Fibroblast of skin of right quadriceps (primary cell): Measurements from ENCODE around the gene KIAA1328.
"Not testable (repeated sequence)": the region's sequence is repeated elsewhere in the genome, so short reads cannot be mapped to it uniquely, and the experiment has no call there.

Experiments used
- DNase-seq: peaks from one replicate; pipeline ENCODE4 v3.0.0-alpha.2; 2013

Gene KIAA1328

DNA sequence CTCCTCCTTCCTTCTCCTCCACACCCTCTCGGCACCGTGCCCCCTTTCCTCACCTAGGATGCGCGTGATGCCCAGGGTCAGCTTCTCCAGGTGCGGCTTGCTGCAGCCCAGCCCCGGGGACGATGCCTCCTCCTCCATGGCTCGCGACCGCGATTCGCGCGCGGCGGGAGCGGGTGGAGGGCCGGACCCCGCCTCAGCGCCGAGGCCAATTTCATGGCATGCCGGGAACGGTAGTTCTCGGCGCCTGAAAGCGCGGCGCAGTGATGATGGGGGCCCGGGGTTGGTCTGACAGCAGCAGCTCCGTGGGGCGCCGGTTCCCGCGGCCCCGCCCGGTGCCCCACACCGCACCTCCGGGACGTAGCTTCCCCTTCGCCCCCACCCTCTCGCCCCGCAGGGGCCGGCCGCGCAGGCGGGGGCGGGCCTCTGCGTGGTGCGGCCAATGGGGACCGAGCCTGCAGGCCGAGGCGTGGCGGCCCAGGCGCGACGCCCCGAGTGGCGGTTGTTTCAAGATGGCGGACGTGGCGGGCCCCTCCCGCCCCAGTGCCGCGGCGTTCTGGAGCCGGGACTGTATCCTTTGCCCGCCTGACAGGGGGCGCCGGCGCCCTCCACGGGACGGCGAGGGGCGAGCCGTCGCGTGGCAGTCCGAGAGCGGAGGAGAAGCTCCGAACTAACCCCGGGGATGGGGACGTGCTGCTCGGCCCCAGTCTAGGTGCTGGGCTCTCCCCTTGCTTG lies at the start of gene KIAA1328, which contains the start of gene TPGS2:
Gene KIAA1328, plus strand, starts transcription at position 498 of the 732 bp plus-strand sequence. Its CDS starts 12 bp downstream, at position 510.
Gene TPGS2, minus strand, starts transcription at position 373 of the 732 bp plus-strand sequence. Its CDS starts 235 bp downstream, at position 138.
- peak; percentile 90 for DNase-seq

DNA sequence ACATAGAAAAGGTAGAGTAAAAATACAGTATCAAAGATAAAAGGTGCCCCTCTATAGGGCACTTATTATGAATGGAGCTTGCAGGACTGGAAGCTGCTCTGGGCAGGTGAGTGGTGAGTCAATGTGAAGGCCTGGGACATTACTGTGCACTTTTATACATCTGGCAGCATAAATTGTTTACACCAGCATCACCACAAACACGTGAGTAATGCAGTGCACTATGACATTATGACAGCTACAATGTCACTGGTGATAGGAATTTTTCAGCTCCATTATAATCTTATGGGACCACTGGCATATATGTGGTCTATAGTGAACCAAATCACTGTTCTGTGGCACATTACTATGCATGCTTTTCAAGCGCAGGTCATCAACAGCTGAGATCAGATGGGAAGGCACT lies 48.2 kb upstream of the KIAA1328 start:
- peak; percentile 33 for DNase-seq

DNA sequence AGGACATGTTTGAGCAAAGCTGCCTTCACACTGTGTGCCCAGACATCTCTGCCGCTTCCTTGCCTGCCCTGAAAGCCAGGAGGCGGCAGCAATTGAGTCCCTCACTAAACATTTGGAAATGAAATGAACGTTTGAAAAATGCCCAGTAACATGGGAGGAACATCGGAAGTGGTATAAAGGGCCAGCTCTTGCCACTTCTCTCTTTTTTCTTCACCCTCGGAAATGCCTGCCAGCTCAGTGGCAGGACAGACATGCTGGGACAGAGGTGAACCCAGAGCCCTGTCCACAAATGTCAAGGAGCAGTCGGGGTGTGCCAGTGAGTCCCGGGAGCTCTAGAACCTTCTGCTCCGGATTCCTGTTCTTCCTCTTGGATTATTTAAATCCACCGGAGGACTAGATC lies 46.2 kb upstream of the KIAA1328 start:
- no peak for DNase-seq

DNA sequence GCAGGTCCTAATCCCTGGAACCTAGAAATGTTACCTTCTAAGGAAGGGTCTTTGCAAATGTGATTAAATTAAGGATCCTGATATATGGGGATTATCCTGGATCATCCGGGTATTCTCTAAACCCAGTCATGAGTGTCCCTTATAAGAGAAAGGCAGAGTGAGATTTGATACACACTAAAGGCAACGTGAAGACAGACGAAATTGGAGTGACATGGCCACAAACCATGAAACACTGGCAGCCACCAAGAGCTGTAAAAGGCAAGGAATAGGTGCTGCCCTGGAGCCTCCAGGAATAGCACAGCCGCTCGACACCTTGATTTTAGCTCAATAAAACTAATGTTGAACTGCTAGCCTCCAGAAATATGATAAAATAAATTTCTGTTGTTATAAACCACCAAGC lies 45.1 kb upstream of the KIAA1328 start:
- DNase-seq = no peak

DNA sequence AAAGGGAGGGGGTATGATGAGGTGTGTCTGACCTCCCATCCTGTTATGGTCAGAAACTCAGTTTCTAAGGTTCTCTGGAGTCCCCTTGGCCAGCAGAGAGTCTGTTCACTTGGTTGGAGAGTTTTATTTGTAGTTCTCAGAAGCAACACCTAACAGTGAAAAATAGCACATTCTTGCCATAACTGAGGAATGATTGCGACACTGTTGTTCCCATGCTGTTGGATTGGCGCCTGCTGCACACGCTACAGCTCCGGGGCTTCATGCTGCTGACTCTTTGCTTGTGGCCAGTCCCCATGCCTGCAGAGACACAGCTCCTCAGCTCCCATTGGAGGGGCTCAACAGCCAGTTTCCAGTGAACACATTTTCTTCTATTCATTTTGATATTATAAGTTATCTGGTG lies 42.2 kb upstream of the KIAA1328 start:
- peak; percentile 83 for DNase-seq

DNA sequence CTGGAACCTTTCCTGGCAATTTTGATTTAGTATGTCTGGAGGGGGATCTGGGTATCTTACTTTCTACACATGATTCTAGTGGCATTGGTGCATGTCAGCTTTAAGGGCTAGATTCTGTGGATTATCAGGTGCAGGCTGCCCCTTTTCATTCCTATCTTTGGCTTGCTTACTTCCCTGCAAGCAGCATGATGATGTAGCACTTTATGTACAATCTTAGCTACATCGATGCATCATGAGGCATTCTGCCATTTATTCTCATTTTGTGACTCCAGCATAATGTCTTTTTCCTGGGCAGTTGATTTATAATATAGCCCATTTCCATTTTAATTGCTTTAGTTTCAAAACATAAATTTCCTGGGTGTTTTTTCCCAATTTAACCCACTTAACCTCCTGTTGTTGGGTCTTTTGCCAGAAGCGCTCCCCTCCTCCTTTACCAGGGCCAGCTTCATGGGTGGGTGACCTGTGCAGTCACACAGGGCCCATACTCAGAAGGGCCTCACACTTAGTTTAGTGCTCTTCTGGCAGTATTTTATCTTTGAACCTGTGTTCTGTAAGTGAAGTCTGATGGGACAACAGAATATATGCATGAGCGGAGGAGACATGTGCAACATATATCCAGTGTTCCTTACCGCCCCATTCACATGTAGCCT lies 36.2 kb upstream of the KIAA1328 start:
- DNase-seq = no peak

DNA sequence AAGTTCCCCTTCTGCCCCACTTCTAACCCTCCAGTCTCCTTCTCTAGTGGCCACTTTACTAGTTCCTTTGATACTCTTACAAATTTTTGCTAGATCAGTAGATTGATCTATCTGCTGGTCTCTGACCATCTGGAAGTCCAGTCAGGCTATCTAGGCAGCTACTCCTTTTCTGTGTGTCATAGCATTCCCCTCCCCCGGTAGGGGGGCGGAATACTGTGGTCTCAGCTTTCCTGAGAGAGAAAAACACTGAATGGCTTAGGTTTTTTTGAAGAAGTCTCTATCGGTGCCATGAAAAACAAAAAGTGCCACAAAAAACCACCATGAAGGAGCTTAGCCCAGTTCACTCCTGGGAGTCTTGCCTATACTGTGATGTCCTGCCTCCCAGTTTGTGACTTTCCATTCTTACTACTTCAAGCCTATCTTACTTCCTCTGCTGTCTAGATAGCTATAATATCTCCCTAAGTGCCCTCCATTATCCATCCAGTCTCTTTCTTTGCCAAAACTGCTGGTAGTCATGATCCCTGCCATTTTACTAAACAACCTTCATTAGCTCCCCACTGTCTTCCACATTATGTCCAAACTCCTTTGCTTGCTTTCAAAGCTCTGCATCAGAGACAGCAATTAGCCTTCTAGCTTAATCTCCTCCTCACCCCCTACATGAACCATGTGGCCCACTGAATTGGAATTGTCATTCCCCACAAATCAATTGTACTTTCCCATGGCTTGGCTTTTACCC lies 30.0 kb upstream of the KIAA1328 start:
- no peak for DNase-seq

DNA sequence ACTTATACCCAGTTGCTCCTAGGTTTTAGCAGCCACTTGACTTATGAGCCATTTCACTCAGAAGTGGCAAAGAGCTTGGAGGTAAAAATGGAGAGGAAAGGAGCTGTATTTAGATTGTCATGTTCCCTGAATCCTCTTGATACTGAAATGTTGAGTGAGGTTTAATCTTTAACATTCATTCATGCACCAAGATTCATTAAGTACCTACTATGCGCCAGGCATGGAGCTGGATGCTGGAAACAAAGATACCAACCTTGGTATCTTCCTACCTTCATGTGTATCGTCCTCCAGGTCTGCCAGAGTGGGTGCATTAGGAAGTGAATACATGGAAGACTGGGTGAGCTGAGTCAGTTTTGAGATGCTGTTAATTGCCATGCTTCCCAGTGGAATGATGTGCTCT lies 23.8 kb upstream of the KIAA1328 start:
- no peak for DNase-seq

DNA sequence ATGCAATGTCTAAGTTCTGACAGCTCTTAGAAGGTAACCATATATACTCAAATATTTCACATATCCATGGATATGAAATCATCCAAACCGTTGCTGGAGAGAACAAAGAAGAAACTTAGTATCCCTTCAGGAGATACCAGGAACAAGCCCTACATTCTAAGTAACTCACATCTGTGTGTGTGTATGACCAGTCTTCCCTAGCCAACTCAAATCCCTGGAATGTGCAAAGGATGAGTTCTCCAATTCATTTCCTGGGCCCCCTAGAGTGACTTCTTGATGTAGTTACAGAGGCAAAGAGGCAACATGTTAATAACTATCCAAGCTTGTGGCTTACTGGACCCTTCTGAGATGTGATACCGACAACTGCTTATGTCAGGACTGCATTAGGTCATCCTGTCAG lies 20.2 kb upstream of the KIAA1328 start:
- peak; percentile 91 for DNase-seq

DNA sequence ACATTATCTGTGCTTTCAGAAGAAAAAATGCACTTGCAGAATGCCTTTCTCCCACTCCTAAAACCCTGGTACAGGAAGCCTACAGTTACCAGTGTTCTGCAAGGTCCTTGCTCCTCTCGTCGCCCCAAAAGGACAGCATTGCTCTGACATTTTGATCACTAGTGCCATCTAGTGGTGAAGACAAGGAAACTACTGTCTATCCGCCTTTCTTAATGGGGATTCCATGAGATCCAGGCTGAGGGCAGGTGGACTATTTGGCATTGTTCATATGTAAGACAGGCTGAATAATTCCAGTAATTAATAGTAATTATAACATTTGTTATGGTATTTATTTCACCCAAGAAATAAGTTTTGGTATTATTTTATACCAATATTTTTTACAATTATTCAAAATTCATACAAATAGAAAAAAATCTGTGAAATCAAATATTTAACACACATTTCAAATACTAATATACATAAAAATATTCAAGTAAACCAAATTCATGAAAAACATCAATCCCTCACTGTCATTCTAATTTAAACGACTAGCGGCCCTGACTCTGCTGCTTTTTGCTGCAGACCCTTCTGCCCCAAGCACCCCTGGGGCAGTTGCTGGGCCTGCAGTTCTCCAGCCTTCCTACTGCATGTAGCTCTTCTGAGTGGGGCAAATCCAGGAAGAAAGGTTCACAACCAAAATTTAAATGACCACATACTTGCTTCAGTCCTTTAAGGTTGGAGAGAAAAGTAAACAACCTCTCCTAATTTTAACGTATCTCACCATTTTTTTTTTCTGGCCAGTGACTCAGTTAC lies 19.1 kb upstream of the KIAA1328 start:
- DNase-seq = peak; percentile 75

DNA sequence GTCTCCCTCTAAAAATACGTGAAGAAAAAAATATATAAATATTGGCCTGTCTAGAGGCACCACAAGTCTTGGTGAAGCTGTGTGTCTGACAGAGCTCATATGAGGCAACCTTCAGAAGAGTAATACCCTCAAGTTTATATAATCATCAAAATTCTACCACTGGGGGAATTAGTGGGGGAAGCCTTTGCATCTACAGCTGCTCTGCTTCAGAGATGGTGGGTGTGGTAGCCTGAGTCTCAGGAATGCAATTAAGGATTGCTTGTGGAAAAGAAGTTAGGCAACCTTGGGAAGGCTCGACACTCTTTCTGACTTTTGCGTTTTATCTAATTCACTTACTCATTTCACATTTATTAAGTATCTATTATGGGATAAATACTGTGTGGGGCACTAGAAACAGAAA lies 17.5 kb upstream of the KIAA1328 start:
- DNase-seq = peak; percentile 63

DNA sequence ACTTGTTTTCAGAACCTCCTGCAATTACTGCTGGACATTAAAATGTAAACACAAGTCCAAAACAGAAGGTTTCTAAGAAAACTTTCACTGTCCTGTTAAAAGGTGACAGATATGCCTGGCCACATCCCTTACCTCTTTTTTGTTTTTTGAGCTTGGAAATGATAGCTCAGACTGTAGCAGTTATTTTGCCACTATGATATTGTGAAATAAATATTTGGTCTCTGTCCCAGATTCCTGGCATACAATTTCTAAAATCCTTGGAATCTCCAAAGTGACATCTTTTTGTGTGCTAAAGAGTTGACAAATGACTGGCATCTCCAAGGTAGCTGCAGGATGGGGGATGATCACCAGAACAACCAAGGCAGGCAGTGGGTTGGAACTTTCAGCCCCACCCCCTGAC lies 17.0 kb upstream of the KIAA1328 start:
- DNase-seq = peak; percentile 34

DNA sequence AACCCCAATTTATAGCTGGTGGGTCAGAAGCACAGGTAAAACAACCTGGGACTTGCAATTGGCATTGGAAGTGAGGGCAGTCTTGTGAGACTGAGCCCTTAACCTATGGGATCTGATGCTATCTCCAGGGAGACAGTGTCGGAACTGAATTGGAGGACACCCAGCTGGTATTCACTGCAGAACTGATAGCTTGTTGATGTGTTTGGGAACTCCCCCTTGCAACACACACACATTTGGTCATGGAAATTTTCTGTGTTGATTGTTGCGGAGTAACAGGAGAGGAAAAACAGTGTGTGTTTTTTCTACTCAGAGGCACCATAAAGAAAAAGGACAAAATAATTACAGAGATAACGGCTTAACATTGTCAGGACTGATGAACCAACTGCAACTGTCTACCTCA lies 16.2 kb upstream of the KIAA1328 start:
- DNase-seq = no peak

DNA sequence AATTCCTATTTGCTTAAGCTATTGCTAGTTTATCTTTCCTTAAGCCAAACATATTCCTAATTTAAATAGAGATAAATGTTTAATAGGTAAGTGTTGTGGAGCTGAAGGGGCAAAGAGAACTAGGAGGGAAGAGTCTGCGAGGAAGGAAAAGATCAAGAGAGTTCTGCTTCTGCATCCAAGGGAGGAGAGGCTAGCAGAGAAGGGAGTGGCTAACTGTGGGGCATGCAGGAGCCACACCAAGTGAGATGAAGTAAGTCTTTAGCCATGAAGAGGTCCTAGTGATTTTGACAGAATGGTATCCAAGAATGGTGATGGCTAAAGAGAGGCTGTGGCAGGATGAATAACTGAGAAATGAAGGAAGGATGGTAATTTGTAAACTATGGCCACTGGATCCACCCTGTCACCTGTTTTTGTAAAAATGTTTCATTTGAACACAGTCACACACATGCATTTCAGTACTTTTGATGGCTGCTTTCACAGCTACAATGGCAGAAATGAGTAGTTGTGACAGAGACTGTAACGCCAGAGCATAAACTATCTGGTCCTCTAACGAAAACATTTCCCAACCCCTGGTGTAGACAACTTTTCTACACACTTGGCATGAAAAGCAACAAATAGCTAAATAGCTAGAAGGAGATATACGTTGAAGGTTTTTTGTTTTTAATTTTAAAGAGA lies 15.7 kb upstream of the KIAA1328 start:
- no peak for DNase-seq

DNA sequence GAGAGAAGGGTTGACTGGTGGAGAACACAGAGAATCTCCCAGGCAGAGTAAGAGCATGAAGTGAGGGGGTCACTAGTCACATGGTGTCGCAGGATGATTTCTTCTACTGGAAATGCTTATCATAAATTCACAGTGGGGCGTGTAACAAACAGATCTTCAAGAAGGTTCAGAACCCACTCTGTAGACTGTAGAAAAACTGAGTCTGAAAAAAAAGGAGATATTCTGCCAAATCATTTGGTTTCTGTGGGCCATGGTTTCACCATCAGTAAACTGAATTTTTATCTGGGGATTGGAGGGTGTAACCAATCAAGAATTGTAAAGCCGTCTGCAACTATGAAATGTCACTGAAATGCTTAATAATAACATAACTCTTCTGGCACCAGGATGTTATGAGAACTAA lies 15.1 kb upstream of the KIAA1328 start:
- DNase-seq = no peak

DNA sequence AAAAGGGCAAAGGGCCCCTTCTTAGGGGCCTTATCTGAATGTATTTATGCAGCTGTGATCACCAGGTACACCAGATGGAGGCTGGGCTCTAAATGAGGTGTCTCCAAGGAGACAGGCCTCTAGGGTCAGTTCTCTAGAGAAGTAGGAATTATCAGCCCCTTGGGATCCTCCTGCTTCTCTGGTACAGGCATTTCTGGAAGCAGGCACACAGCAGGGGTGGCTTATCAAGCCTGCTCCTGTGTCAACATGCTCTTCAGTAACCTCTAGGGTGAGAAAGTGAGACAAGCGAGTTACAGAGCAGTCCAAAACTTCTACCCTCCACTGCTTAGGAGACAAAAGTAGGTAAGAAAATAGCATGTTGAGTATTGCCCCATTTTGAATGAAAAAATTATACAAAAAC lies 13.9 kb upstream of the KIAA1328 start:
- DNase-seq = no peak

DNA sequence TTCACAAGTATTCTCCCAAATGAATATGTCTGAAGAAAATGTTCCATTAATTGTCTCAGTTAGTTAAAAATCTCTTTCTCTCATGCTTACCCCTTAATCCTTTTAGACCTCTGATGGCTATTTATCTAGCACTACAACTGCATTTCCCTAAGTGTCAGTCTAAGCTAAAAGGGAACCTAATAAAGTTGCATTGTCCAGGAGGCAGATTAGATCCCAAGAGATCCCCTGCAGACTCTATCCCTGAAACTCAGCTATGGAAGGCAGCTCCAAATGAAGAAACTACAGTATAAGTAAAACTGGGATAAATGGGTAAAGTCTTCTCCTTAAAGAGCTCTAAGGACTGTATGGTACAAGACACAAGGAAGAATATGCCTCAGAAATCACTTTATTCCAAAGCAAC lies 12.8 kb upstream of the KIAA1328 start:
- not testable (repeated sequence) for DNase-seq

DNA sequence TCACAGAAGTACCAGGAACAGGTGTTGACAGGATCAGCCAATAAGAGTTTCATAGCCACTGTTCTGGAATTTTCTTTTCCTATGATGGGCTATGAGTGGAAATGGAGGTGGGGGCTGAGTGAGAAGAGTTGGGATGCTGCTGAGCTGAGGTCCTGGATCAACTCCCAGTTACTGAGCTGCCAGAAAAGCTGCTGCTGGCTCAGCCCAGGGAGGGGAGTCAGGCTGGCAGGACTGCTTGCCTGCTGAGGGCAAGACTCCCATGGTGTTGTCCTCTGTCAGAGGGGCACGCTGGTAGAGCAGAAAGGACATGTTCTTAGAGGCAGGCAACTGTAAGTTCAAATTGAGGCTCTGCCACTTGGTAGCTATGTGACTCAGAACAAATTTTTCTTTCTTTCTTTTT lies 11.9 kb upstream of the KIAA1328 start:
- DNase-seq = no peak

DNA sequence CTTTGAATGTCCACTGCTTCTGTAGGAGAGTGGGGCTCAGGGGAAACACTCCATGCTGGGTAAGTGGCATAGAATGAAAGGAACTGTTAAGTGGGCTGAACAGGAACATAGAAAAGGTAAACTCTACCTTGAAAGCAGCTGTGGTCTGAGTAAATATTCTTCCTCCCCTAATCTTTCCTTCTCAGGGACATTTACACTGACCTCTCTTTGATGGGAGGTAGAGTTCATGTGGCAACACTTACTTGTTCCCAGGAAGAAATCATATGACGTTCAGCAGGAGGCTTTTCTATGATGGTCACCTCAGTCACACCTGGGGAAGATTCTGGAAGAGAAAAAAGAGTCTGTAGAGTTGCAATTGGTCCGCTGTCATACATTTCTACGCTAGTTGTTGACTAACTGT lies 10.3 kb upstream of the KIAA1328 start:
- no peak for DNase-seq

DNA sequence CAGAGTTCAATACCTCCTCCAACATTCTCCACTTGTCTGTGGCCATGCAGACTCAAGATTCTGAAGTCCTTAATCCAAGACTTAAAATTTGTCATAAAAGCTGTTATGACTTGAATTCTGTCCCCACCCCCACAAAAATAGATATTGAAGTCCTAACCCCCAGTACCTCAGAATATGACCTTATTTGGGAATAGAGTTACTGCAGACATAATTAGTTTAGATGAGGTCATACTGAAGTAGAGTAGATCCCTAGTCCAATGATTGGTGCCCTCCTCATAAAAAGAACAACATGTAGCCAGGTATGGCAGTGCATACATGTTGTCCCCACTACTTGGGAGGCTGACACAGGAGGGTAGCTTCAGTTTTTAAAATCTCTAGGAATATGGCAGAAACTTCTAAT lies 9.3 kb upstream of the KIAA1328 start:
- DNase-seq = no peak

DNA sequence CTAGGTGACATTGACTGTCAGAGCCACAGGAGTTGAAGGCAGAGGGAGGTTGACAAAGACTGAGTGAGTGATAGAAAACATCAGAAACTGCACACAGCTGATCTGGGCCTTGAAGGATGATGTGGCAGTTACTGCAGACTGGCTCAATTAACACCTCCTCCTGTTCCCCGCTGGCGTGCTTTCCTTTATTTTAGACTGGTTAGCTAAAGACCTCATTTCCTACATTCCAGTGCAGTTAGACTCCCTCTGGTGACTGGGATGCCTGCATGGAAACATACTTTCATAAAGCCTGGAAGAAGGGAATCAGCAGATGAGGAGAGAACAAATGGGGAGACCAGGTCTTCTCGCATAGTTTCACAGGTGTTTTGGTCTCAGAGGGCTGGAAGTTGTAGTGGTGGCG lies 7.2 kb upstream of the KIAA1328 start:
- DNase-seq = peak; percentile 42

DNA sequence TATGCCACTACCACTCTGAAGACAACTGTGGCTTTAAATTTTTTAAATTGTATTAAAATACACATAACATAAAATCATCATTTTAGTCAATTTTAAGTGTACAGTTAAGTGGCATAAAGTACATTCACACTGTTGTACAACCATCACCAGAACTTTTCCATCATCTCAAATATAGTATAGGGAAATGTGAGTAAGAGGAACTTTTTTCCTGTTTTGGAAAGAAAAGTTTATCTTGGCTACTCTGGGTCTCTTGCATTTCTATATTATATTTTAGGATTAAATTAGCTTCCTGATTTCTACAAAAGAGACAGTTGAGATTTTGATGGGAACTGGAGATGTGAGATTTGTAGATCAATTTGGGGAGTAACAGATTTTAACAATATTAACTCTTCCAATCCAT lies 3.4 kb upstream of the KIAA1328 start:
- no peak for DNase-seq

DNA sequence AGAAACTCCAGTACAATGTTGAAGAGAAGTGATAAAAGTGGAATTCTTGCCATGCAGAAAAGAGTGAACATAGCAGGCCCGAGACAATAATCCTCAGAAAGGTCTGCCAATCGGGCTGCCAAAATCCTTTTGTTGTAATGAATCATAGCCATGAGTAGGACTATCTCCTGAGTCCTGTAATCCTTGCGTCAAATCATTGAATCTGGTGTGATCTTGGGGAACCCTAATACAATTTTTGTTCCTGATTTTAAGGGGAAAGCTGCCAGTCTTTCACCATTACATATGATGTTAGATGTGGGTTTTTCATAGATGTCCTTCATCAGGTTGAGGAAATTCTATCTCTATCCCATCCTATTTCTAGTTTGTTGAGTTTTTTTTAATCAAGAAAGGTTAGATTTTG lies 2.4 kb upstream of the KIAA1328 start:
- DNase-seq = no peak
